Thyroid gland (tissue), 4 donors: Measurements from ENCODE around the gene CD177.

Experiments used
- POLR2A ChIP-seq, 2 donors: fragments of 450-650 bp; IDR thresholded peaks; one replicate each; pipeline ENCODE4 v1.6.1; 2017; ENCODE audit warnings: antibody characterized with exemption in 2 of 2, mild to moderate bottlenecking in 2 of 2, moderate library complexity in 1 of 2
- TF ChIP-seq, protein P1 (sequence below), 6 experiments: fragments of 200-600 bp in 3 of 6; fragments of 450-650 bp in 3 of 6; sonication (generic) in 3 of 6; IDR thresholded peaks; one replicate each; pipeline ENCODE4 v1.5.1; 2016 to 2019; ENCODE audit warnings: antibody characterized with exemption in 6 of 6, mild to moderate bottlenecking in 2 of 6, inconsistent platforms in 1 of 6, moderate library complexity in 1 of 6

DNA sequence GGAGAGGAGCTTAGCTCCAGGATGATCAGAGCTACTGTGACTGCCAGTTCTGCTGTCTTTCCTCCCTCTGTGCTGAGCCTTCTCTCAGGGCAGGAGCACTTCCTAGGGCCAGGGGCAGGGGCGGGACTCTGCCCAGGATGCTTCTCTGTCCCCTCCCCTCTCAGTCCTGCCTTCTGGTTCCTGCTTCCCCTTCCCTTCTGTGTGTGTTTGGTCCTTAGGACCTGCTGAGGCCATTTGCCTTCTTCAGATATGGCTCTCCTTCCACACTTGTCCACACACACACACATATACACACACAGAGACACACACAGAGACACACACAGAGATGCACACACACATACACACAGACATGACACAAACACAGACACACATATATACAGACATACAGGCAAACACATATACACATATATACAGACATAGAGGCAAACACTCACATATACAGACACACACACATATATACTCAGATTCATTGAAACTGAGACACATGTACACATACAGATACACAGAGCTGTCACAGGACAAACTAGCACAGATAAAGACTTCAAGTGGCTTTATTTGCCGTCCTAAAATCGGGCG is 22.0 kb upstream of the CD177 start:
- TF ChIP-seq, protein P1, sequence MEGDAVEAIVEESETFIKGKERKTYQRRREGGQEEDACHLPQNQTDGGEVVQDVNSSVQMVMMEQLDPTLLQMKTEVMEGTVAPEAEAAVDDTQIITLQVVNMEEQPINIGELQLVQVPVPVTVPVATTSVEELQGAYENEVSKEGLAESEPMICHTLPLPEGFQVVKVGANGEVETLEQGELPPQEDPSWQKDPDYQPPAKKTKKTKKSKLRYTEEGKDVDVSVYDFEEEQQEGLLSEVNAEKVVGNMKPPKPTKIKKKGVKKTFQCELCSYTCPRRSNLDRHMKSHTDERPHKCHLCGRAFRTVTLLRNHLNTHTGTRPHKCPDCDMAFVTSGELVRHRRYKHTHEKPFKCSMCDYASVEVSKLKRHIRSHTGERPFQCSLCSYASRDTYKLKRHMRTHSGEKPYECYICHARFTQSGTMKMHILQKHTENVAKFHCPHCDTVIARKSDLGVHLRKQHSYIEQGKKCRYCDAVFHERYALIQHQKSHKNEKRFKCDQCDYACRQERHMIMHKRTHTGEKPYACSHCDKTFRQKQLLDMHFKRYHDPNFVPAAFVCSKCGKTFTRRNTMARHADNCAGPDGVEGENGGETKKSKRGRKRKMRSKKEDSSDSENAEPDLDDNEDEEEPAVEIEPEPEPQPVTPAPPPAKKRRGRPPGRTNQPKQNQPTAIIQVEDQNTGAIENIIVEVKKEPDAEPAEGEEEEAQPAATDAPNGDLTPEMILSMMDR (IDR thresholded peaks at IDR 0.05), result no peak
- TF ChIP-seq POLR2A (IDR thresholded peaks at IDR 0.05), result no peak
